Activated CD4-positive, CD25-positive, alpha-beta regulatory T cell treated with anti-CD3 and anti-CD28 coated beads, Interleukin-2, amount 50 U/mL, for 72 hours (primary cell): Measurements from ENCODE around the gene PDK2.

Source experiments
- DNase-seq: peaks from one replicate; pipeline ENCODE4 v3.0.0; 2021

The PDK2 gene

GRCh38 chr17:50094753-50095619 lies at the start of gene PDK2:
Gene PDK2, plus strand, starts transcription at chr17:50095351. Its CDS starts 85 bp downstream, at chr17:50095436.
- DNase-seq = peak; percentile 95

- DNase-seq = no peak
Measured at GRCh38 chr17:50046179-50046578, 49.0 kb upstream of the PDK2 start.

- no peak for DNase-seq
Measured at GRCh38 chr17:50046667-50047066, 48.5 kb upstream of the PDK2 start.

GRCh38 chr17:50047083-50047482 lies 48.1 kb upstream of the PDK2 start:
- DNase-seq = no peak

- no peak for DNase-seq
Measured at GRCh38 chr17:50047488-50048126, 47.5 kb upstream of the PDK2 start.

- DNase-seq = no peak
Measured at GRCh38 chr17:50048146-50048720, 46.9 kb upstream of the PDK2 start.

- DNase-seq = no peak
Measured at GRCh38 chr17:50048988-50049387, 46.2 kb upstream of the PDK2 start.

GRCh38 chr17:50049636-50050035 lies 45.5 kb upstream of the PDK2 start:
- no peak for DNase-seq

- DNase-seq = no peak
Measured at GRCh38 chr17:50050431-50051032, 44.6 kb upstream of the PDK2 start.

- DNase-seq = peak; percentile 64
Measured at GRCh38 chr17:50051082-50051576, 44.0 kb upstream of the PDK2 start.

- DNase-seq = no peak
Measured at GRCh38 chr17:50051606-50052005, 43.5 kb upstream of the PDK2 start.

GRCh38 chr17:50052241-50052796 lies 42.8 kb upstream of the PDK2 start:
- DNase-seq = no peak

GRCh38 chr17:50052822-50053653 lies 42.1 kb upstream of the PDK2 start:
- DNase-seq = no peak

GRCh38 chr17:50053654-50053960 lies 41.5 kb upstream of the PDK2 start:
- DNase-seq = no peak

GRCh38 chr17:50055055-50055425 lies 40.1 kb upstream of the PDK2 start:
- DNase-seq = no peak

GRCh38 chr17:50055426-50056216 lies 39.5 kb upstream of the PDK2 start, which contains the start of gene ITGA3:
Gene ITGA3, plus strand, starts transcription at chr17:50056110. Its CDS starts 330 bp downstream, at chr17:50056440.
- peak; percentile 57 for DNase-seq

GRCh38 chr17:50056217-50056960 lies 38.8 kb upstream of the PDK2 start:
- peak; percentile 53 for DNase-seq

- DNase-seq = no peak
Measured at GRCh38 chr17:50056961-50057330, 38.2 kb upstream of the PDK2 start.

- DNase-seq = no peak
Measured at GRCh38 chr17:50057521-50057991, 37.6 kb upstream of the PDK2 start.

GRCh38 chr17:50058296-50058953 lies 36.7 kb upstream of the PDK2 start:
- DNase-seq = no peak
